Transverse colon (tissue), 4 donors: ENCODE data around the gene EFEMP1.

Experiments
- POLR2AphosphoS5 ChIP-seq, 3 donors: sonication (generic); formaldehyde crosslinking; IDR thresholded peaks; one replicate each; pipeline ENCODE4 v1.6.1; 2016; ENCODE audit warnings: antibody characterized with exemption in 3 of 3
- TF ChIP-seq, protein P1 (sequence below), 5 experiments: fragments of 200-600 bp in 3 of 5; fragments of 450-650 bp in 2 of 5; sonication (generic) in 3 of 5; IDR thresholded peaks; 1 replicate in 2 of 5; 2 replicates in 3 of 5; pipeline ENCODE4 v1.5.1; 2016 to 2017; ENCODE audit warnings: antibody characterized with exemption in 5 of 5, inconsistent platforms in 3 of 5, mild to moderate bottlenecking in 2 of 5, moderate library complexity in 1 of 5

DNA sequence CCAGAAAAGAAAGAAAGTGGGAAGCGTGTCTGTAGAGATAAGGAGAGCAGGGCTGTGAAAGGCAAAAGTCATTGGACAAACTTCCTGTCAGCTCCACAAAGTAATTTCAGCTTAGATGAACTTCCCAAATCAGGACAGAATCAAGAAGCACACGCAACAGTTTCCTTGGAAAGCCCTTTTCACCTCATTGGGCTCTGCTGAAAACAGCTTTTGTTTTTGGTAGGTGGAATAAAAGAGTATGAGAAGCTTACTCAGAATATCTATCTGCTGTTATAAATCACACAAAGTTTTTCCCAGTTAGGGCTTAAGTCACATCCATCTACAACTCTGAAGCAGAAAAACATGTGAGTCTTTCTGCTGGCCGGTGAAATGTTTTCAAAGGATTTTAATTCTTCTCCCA is 42.4 kb upstream of the EFEMP1 start:
- TF ChIP-seq, protein P1, sequence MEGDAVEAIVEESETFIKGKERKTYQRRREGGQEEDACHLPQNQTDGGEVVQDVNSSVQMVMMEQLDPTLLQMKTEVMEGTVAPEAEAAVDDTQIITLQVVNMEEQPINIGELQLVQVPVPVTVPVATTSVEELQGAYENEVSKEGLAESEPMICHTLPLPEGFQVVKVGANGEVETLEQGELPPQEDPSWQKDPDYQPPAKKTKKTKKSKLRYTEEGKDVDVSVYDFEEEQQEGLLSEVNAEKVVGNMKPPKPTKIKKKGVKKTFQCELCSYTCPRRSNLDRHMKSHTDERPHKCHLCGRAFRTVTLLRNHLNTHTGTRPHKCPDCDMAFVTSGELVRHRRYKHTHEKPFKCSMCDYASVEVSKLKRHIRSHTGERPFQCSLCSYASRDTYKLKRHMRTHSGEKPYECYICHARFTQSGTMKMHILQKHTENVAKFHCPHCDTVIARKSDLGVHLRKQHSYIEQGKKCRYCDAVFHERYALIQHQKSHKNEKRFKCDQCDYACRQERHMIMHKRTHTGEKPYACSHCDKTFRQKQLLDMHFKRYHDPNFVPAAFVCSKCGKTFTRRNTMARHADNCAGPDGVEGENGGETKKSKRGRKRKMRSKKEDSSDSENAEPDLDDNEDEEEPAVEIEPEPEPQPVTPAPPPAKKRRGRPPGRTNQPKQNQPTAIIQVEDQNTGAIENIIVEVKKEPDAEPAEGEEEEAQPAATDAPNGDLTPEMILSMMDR (IDR thresholded peaks at IDR 0.05), result no peak
- TF ChIP-seq POLR2AphosphoS5 (IDR thresholded peaks at IDR 0.05), result no peak
